Measurements from ENCODE around the gene PDE4A.

GRCh38 chr19:10407096-10407495 is 13.2 kb upstream of the PDE4A start:
- TF ChIP-seq TEAD4 (IDR thresholded peaks at IDR 0.05), result no peak
- TF ChIP-seq TAF1 (IDR thresholded peaks at IDR 0.05; ENCODE audit: low read depth), result no peak
- no peak for TF ChIP-seq CEBPB (IDR thresholded peaks at IDR 0.05)
- TF ChIP-seq RAD21 (IDR thresholded peaks at IDR 0.05; ENCODE audit: low read depth), result no peak
- no peak for TF ChIP-seq YY1 (IDR thresholded peaks at IDR 0.05; ENCODE audit: low read depth)
- TF ChIP-seq FOXM1 (IDR thresholded peaks at IDR 0.05; ENCODE audit: borderline replicate concordance, low read depth), result no peak
- TF ChIP-seq EP300 (IDR thresholded peaks at IDR 0.05; ENCODE audit: borderline replicate concordance), result no peak
- TF ChIP-seq CREB1 (IDR thresholded peaks at IDR 0.05; ENCODE audit: low read depth), result no peak
- TF ChIP-seq ZBTB7A (IDR thresholded peaks at IDR 0.05; ENCODE audit: low read depth), result no peak
- TF ChIP-seq, protein P1, sequence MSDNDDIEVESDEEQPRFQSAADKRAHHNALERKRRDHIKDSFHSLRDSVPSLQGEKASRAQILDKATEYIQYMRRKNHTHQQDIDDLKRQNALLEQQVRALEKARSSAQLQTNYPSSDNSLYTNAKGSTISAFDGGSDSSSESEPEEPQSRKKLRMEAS (IDR thresholded peaks at IDR 0.05), result no peak
- no peak for TF ChIP-seq NFIC (IDR thresholded peaks at IDR 0.05)
- no peak for TF ChIP-seq REST (IDR thresholded peaks at IDR 0.05; ENCODE audit: low read depth)
- no peak for TF ChIP-seq EGR1 (IDR thresholded peaks at IDR 0.05)
